Common myeloid progenitor, CD34-positive (primary cell): Measurements from ENCODE around the gene NOTCH3.
A peak's percentile ranks its signal among the peaks of the same experiment; 100 is the strongest.

Experiments used
- CTCF ChIA-PET: fragments of 350-600 bp; sonication (Branson Sonifier 250); formaldehyde crosslinking; loops from one replicate; lab custom pipeline; 2021; ENCODE audit warnings: antibody characterized with exemption; lab: Charles Lee
- POLR2A ChIA-PET: fragments of 350-600 bp; sonication (Branson Sonifier 250); formaldehyde crosslinking; loops from one replicate; lab custom pipeline; 2021; ENCODE audit warnings: antibody characterized with exemption; lab: Charles Lee
- DNase-seq, 3 donors: peaks; one replicate each; pipeline versions ENCODE4 v3.0.0 to v3.0.0-alpha.2; 2013
- H3K27ac ChIP-seq, 2 experiments: 1 replicate in 1 of 2; 2 replicates in 1 of 2; pipeline ENCODE4 v1.7.0; 2013; ENCODE audit warnings: inconsistent platforms in 2 of 2, low read length in 2 of 2, mild to moderate bottlenecking in 2 of 2, low read depth in 1 of 2, moderate library complexity in 1 of 2; ENCODE audit not compliant: severe bottlenecking in 2 of 2, insufficient read depth in 1 of 2, poor library complexity in 1 of 2
- H3K27me3 ChIP-seq, 5 experiments: replicated peaks in 2 of 5; 1 replicate in 3 of 5; 2 replicates in 2 of 5; pipeline versions ENCODE4 v1.6.1 to v1.7.0; 2013; ENCODE audit warnings: low read length in 4 of 5, mild to moderate bottlenecking in 2 of 5, moderate library complexity in 2 of 5, inconsistent platforms in 1 of 5; ENCODE audit not compliant: insufficient read depth in 5 of 5, control insufficient read depth in 4 of 5
- H3K36me3 ChIP-seq, 4 experiments: 1 replicate in 2 of 4; 2 replicates in 2 of 4; pipeline versions ENCODE4 v1.6.1 to v1.7.0; 2013; ENCODE audit warnings: low read length in 3 of 4, control low read depth in 1 of 4, mild to moderate bottlenecking in 1 of 4; ENCODE audit not compliant: control insufficient read depth in 4 of 4, insufficient read depth in 4 of 4
- H3K4me1 ChIP-seq, 4 experiments: 1 replicate in 3 of 4; 2 replicates in 1 of 4; pipeline versions ENCODE4 v1.6.1 to v1.7.1; 2013; ENCODE audit warnings: low read length in 3 of 4, mild to moderate bottlenecking in 3 of 4, control low read depth in 1 of 4, inconsistent platforms in 1 of 4, moderate library complexity in 1 of 4; ENCODE audit not compliant: control insufficient read depth in 4 of 4, insufficient read depth in 4 of 4; ENCODE audit errors: control extremely low read depth in 1 of 4
- H3K4me3 ChIP-seq, 7 experiments: 1 replicate in 4 of 7; 2 replicates in 3 of 7; pipeline versions ENCODE4 v1.5.1 to v1.7.0; 2013; ENCODE audit warnings: mild to moderate bottlenecking in 7 of 7, low read length in 6 of 7, moderate library complexity in 6 of 7, inconsistent platforms in 2 of 7, low read depth in 2 of 7, control low read depth in 1 of 7; ENCODE audit not compliant: insufficient read depth in 4 of 7, control insufficient read depth in 1 of 7; ENCODE audit errors: extremely low read depth in 1 of 7
- H3K9me3 ChIP-seq, 5 experiments: 1 replicate in 4 of 5; 2 replicates in 1 of 5; pipeline versions ENCODE4 v1.6.1 to v1.7.1; 2013; ENCODE audit warnings: low read length in 4 of 5, mild to moderate bottlenecking in 2 of 5, inconsistent platforms in 1 of 5, low read depth in 1 of 5, moderate library complexity in 1 of 5; ENCODE audit not compliant: control insufficient read depth in 4 of 5, insufficient read depth in 2 of 5; ENCODE audit errors: control extremely low read depth in 1 of 5
- WGBS: methylation state at CpG from one replicate; pipeline ENCODE4 v1.1.5; 2013; ENCODE audit not compliant: insufficient coverage; 5-methylcytosine and 5-hydroxymethylcytosine counted together

Gene NOTCH3

DNA sequence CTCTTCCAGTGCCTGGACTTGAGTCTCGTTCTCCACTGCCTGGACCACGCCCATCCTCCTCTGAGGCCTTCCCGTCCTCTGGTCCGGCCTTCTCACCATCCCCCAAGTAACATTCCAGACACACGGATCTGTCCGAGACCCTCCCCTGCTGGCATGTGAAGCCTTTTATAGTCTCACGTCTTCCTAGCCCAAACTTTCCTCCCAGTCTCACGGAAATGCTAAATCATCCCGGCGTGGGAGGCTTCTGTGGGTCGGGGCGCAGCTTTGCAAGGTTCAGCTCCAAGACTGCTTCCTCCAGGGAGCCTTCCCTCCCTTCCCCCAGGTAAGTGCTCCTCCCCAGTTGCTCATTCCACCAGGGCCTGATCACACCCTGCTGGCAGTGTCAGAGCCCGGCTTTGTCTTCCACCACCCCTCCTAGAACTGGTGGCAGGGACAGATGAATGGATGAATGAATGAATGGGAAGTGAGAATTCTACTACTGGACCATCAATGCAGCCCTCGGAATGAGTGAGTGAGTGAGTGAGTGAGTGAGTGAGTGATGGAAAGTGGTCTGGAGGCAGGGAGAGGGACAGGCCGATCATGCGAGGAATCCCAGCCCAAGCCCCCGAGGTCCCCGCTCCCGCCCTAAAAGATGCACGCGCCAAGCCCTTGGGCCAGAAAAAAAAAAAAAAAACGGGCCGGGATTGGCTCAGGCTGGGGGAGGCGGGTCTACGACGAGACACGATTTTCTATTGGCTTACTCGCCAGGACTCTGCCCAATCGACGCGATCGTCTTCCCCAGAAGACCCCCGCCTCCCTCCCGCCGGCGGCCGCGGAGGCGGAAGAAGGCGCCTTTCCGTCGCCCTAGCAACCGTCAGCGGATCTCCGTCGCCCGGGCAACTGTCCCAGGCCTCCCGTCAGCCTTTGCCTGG lies 22.2 kb upstream of the NOTCH3 start:
- CTCF ChIA-PET: no interaction called here
- WGBS: 1% methylated on average over 41 of the region's 48 CpGs
- Histone ChIP-seq H3K27ac (no peak overlapping the region), H3K36me3 (no peaks in the 10 kb centered on the region), H3K4me3 (peak overlapping the region; percentile 32 to 82 (median 61)), H3K27me3 (peaks cover 0 to 12% (median 4%) of the 10 kb centered on the region in 5 experiments), H3K4me1 (peaks cover 0 to 12% (median 12%) of the 10 kb centered on the region in 4 experiments), H3K9me3 (no peaks in the 10 kb centered on the region)
- DNase-seq: peak; percentile 92 to 96 (median 96)
- POLR2A ChIA-PET: no interaction called here

DNA sequence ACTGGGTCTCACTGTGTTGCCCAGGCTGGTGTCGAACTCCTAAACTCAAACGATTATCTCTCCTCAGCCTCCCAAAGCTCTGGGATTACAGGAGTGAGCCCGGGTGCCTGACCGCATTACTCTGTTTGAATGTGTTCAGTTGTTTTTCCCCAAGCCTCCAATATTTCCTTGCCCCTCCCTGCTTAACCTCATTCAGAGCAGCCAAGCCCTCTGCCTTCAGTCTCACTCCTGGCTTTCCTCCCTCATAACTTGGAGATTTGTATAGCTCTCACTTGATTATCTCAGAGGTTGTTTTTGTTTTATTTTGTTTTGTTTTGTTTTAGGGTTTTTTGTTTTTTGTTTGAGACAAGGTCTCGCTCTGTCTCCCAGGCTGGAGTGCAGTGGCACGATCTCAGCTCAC lies 20.0 kb upstream of the NOTCH3 start:
- WGBS: 86% methylated on average over 4 of the region's 6 CpGs
- H3K9me3 ChIP-seq: no peaks in the 10 kb centered on the region
- H3K27ac ChIP-seq: no peak overlapping the region
- peaks cover 0 to 12% (median 4%) of the 10 kb centered on the region in 5 experiments for H3K27me3 ChIP-seq
- H3K36me3 ChIP-seq: no peaks in the 10 kb centered on the region
- no peak for DNase-seq
- ChIA-PET CTCF (interaction anchor here (0.9 kb wide), 1 partner anchor 38 kb away, joined by 3 read pairs; no protein-coding TSS in a partner anchor), POLR2A (no interaction called here)
- H3K4me3 ChIP-seq: no peak overlapping the region
- H3K4me1 ChIP-seq: peaks cover 0 to 12% (median 12%) of the 10 kb centered on the region in 4 experiments

DNA sequence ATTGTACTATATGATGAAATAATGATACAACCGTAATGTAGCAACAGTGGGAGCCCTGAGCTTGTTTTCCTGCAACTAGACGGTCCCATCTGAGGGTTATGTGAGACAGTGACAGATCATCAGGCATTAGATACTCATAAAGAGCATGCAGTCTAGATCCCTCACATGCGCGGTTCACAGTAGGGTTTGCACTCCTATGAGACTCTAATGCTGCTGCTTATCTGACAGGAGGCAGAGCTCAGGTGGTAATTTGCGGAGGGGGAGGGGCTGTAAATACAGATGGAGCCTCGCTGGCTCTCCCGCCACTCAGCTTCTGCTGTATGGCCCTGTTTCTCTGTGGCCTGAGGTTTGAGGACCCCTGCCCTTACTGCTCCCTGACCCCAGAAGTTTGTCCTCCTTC lies 17.7 kb upstream of the NOTCH3 start:
- CTCF ChIA-PET: interaction anchor here (1.5 kb wide), 1 partner anchor 10 kb away, joined by 4 read pairs; no protein-coding TSS in a partner anchor
- Histone ChIP-seq H3K27ac (no peak overlapping the region), H3K9me3 (no peaks in the 10 kb centered on the region), H3K36me3 (no peaks in the 10 kb centered on the region), H3K4me3 (no peak overlapping the region), H3K4me1 (peaks cover 0 to 7% (median 6%) of the 10 kb centered on the region in 4 experiments), H3K27me3 (peaks cover 0 to 12% (median 2%) of the 10 kb centered on the region in 5 experiments)
- no peak for DNase-seq
- WGBS: 92% methylated on average over 7 of the region's 7 CpGs
- POLR2A ChIA-PET: no interaction called here

DNA sequence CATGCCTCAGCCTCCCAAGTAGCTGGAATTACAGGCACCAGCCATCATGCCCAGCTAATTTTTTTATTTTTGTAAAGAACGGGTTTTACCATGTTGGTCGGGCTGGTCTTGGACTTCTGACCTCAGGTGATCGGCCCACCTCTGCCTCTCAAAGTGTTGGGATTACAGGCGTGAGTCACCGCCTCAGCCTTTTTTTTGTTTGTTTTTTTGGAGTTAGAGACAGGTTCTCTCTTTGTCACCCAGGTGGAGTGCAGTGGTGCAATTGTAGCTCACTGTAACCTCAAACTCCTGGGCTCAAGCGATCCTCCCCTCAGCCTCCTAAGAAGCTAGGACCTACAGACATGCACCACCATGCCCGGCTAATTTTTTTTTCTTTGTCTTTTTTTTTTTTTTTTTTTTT lies 15.6 kb upstream of the NOTCH3 start:
- no peaks in the 10 kb centered on the region for H3K36me3 ChIP-seq
- H3K4me3 ChIP-seq: no peak overlapping the region
- CTCF ChIA-PET: interaction anchor here (1.0 to 1.3 kb wide), 3 partner anchors 15 to 42 kb away, joined by 3 read pairs; no protein-coding TSS in a partner anchor
- H3K27ac ChIP-seq: no peak overlapping the region
- WGBS: 100% methylated on average over 2 of the region's 7 CpGs
- no peak for DNase-seq
- H3K27me3 ChIP-seq: peaks cover 0 to 2% (median 0%) of the 10 kb centered on the region in 5 experiments
- H3K4me1 ChIP-seq: peaks cover 0 to 3% (median 0%) of the 10 kb centered on the region in 4 experiments
- H3K9me3 ChIP-seq: no peaks in the 10 kb centered on the region
- POLR2A ChIA-PET: interaction anchor here (0.6 kb wide), 1 partner anchor 26 kb away, joined by 4 read pairs; no protein-coding TSS in a partner anchor

DNA sequence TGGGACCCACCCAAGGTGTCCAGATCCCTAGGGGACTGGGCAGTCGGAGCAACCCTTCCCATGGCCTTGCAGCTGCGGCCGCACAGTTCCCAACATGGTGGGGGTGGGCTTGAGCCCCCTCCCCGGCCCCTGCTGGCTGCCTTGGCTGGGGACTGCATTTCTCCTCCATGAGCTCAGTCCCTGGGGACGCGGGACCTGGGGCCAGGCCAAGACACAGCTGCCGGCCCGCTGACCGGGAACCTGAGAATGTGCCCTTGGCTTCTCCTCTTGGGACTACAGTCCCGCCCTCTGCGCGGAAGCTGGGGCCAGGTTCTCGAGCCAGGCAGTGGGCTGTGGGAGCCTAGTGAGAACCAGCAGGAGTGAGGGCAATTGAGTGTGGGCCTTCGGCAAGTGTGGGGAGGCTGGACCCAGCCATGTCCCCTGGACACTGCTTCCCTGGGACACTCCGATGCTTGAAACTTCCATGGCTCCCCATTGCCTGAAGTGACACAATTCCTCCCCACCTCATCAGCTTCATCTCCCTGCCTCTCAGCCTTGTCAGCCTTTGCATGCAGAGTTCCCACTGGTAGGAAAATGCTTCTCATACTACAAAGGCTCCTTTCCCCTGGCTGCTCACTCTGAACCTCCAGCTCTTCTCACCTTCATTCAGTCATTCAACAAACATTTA lies 13.1 kb upstream of the NOTCH3 start:
- H3K27ac ChIP-seq: no peak overlapping the region
- no peak for DNase-seq
- ChIA-PET POLR2A (no interaction called here), CTCF (no interaction called here)
- H3K9me3 ChIP-seq: no peaks in the 10 kb centered on the region
- no peak overlapping the region for H3K4me3 ChIP-seq
- WGBS: 97% methylated on average over 13 of the region's 15 CpGs
- H3K36me3 ChIP-seq: no peaks in the 10 kb centered on the region
- peaks cover 2 to 18% (median 7%) of the 10 kb centered on the region in 4 experiments for H3K4me1 ChIP-seq
- peaks cover 0 to 2% (median 0%) of the 10 kb centered on the region in 5 experiments for H3K27me3 ChIP-seq

DNA sequence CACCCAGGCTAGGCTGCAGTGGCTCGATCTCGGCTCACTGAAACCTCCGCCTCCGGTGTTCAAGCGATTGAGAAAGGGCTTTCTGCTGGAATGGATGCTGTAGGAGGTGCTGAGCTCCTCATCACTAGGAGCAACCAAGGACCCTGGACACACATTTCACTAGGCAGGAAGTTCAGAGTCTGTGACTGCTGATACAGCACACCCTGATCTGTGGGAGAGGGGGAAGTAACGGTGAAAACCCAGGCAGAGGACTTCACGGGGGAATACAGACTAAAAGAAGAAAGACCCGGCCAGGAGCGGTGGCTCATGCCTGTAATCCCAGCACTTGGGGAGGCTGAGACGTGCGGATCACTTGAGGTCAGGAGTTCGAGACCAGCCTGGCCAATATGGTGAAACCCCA lies 11.9 kb upstream of the NOTCH3 start:
- no peaks in the 10 kb centered on the region for H3K9me3 ChIP-seq
- H3K36me3 ChIP-seq: no peaks in the 10 kb centered on the region
- no peak for DNase-seq
- no peak overlapping the region for H3K27ac ChIP-seq
- WGBS: 93% methylated on average over 6 of the region's 12 CpGs
- H3K27me3 ChIP-seq: no peaks in the 10 kb centered on the region
- ChIA-PET POLR2A (no interaction called here), CTCF (interaction anchor here (1.6 kb wide), 1 partner anchor 39 kb away, joined by 3 read pairs; no protein-coding TSS in a partner anchor)
- peaks cover 2 to 18% (median 7%) of the 10 kb centered on the region in 4 experiments for H3K4me1 ChIP-seq
- H3K4me3 ChIP-seq: no peak overlapping the region
